ENCODE results near the gene CREBZF. TPM values are rescaled to one million over a fixed set of nuclear protein-coding genes. Genes with fewer than 3 reads are reported as not detected.
"Not testable (repeated sequence)": the region's sequence is repeated elsewhere in the genome, so short reads cannot be mapped to it uniquely, and the experiment has no call there.

Gene CREBZF
- polyA plus RNA-seq, 4 donors = 70.9 to 126 (median 109) TPM

GRCh38 chr11:85672105-85672902, 7.4 kb upstream of the CREBZF start:
- DNase-seq (ENCODE audit: low read depth in 4 of 4, low spot score in 3 of 4) = no peak

GRCh38 chr11:85670949-85671663, 6.2 kb upstream of the CREBZF start:
- not testable (repeated sequence) for DNase-seq (ENCODE audit: low read depth in 4 of 4, low spot score in 3 of 4)

- DNase-seq (ENCODE audit: low read depth in 4 of 4, low spot score in 3 of 4) = no peak
Observed at GRCh38 chr11:85668157-85668556, 3.2 kb upstream of the CREBZF start.

GRCh38 chr11:85666687-85667086, 1.8 kb upstream of the CREBZF start:
- DNase-seq (ENCODE audit: low read depth in 4 of 4, low spot score in 3 of 4) = no peak

GRCh38 chr11:85665733-85666132, 804 bp upstream of the CREBZF start:
- no peak for DNase-seq (ENCODE audit: low read depth in 4 of 4, low spot score in 3 of 4)

- DNase-seq (ENCODE audit: low read depth in 4 of 4, low spot score in 3 of 4) = peak in 2 of 4 donors; percentile 69
Observed at GRCh38 chr11:85663753-85664614, 945 bp downstream of the CREBZF start.

GRCh38 chr11:85663080-85663752, 1.7 kb downstream of the CREBZF start:
- no peak for DNase-seq (ENCODE audit: low read depth in 4 of 4, low spot score in 3 of 4)

GRCh38 chr11:85661972-85662664, 2.8 kb downstream of the CREBZF start:
- no peak for DNase-seq (ENCODE audit: low read depth in 4 of 4, low spot score in 3 of 4)

- no peak for DNase-seq (ENCODE audit: low read depth in 4 of 4, low spot score in 3 of 4)
Observed at GRCh38 chr11:85658180-85658579, 6.7 kb downstream of the CREBZF start.

- no peak for DNase-seq (ENCODE audit: low read depth in 4 of 4, low spot score in 3 of 4)
Observed at GRCh38 chr11:85656777-85657176, 8.2 kb downstream of the CREBZF start.

GRCh38 chr11:85654343-85654742, 10.6 kb downstream of the CREBZF start:
- not testable (repeated sequence) for DNase-seq (ENCODE audit: low read depth in 4 of 4, low spot score in 3 of 4)

GRCh38 chr11:85652786-85653447, 12.0 kb downstream of the CREBZF start:
- no peak for DNase-seq (ENCODE audit: low read depth in 4 of 4, low spot score in 3 of 4)

- no peak for DNase-seq (ENCODE audit: low read depth in 4 of 4, low spot score in 3 of 4)
Observed at GRCh38 chr11:85651118-85651517, 13.8 kb downstream of the CREBZF start.

GRCh38 chr11:85647604-85648299, 17.2 kb downstream of the CREBZF start, which contains the start of gene TMEM126A:
TSS of gene TMEM126A (plus strand) at chr11:85647967. CDS start at chr11:85650256, 2,289 bp downstream.
- DNase-seq (ENCODE audit: low read depth in 4 of 4, low spot score in 3 of 4) = peak in 3 of 4 donors; percentile 73 to 79 (median 77)

- DNase-seq (ENCODE audit: low read depth in 4 of 4, low spot score in 3 of 4) = no peak
Observed at GRCh38 chr11:85647078-85647477, 17.9 kb downstream of the CREBZF start.

GRCh38 chr11:85643191-85643614, 21.7 kb downstream of the CREBZF start:
- no peak for DNase-seq (ENCODE audit: low read depth in 4 of 4, low spot score in 3 of 4)

GRCh38 chr11:85634747-85635146, 30.2 kb downstream of the CREBZF start:
- DNase-seq (ENCODE audit: low read depth in 4 of 4, low spot score in 3 of 4) = no peak

GRCh38 chr11:85628771-85629341, 36.1 kb downstream of the CREBZF start:
- DNase-seq (ENCODE audit: low read depth in 4 of 4, low spot score in 3 of 4) = no peak
